ENCODE data around the gene IL17REL. TPM values are rescaled to one million over a fixed set of nuclear protein-coding genes. Genes with fewer than 3 reads are reported as not detected.

Gene IL17REL
- total and polyA plus RNA-seq, 2 of the 13 experiments (the other 11 are each of a cell fraction or from before 2014, with no cell fraction given) = not detected

DNA sequence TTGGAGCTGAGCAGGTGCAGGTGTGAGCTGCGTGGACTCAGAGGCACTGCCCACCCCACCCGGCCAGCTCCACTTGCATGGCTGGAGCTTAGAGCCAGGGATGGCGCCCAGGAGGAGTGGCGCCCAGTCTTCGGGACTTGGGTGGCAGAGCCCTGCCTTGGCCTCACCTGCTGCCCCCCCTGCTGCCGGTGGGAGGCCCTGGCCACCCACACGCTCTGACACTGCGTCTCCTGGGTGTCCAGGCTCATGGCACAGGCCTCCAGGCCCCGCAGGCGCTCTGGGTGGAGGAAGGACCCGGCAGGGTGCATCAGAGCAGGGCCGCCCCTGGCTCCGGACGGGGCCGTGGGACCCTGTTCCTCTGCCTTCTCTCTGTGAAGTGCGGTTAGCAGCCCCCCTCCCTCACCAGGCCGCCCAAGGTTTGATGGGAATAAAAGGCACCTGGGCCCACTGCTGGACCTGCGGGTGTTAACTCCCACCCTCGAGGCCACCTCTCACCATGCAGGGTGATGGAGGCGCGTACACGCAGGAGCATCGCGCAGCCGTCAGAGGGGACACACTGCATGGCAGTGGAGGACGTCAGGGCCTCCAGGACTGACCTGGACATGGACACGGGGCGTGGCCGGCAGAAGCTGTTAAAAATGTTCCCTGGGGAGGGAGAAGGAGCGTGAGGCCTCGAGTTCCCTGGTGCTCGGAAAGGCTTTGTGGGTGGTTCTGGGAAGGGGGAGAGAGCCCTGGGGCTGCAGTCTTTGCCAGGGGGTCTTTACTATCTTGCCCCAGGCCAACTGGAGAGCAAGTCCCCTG, 11.8 kb downstream of the IL17REL start:
- peaks cover under 1% of the 10 kb centered on the region; the same call in 1 of the 2 replicates for H3K4me1 ChIP-seq (ENCODE audit: insufficient read depth, low read length)
- DNase-seq (ENCODE audit: low spot score) = no peak
- no peak overlapping the region for H3K4me2 ChIP-seq (ENCODE audit: low read depth, low read length)
- no peak overlapping the region for H2AFZ ChIP-seq (ENCODE audit: low read length)
- TF ChIP-seq ZNF350 (CRISPR knock-in tag; IDR thresholded peaks at IDR 0.05; ENCODE audit: borderline replicate concordance, low read depth) (no peak), NKX3-1 (CRISPR knock-in tag; IDR thresholded peaks at IDR 0.05) (no peak), EEA1 (CRISPR knock-in tag; IDR thresholded peaks at IDR 0.05; ENCODE audit: borderline replicate concordance) (no peak), KAT7 (CRISPR knock-in tag; IDR thresholded peaks at IDR 0.05; ENCODE audit: borderline replicate concordance) (no peak), ZIK1 (CRISPR knock-in tag; IDR thresholded peaks at IDR 0.05; ENCODE audit: borderline replicate concordance, low read depth) (no peak), ZNF546 (CRISPR knock-in tag; conservative IDR thresholded peaks at IDR 0.05) (no peak)
- TF ChIP-seq, protein P1, sequence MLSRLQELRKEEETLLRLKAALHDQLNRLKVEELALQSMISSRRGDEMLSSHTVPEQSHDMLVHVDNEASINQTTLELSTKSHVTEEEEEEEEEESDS (CRISPR knock-in tag; IDR thresholded peaks at IDR 0.05; ENCODE audit: borderline replicate concordance) = no peak
- no peak overlapping the region for H3K27ac ChIP-seq (ENCODE audit: extremely low read length, insufficient read depth, low read length)
- POLR2A ChIA-PET = no interaction called here
- 74% methylated on average over 18 of the region's 32 CpGs for WGBS (ENCODE audit: low lambda C conversion rate)
- no peak overlapping the region for H3K4me3 ChIP-seq (replicated peaks in 1 of 3; ENCODE audit: insufficient read depth in 1 of 3, low read depth in 2 of 3, low read length in 3 of 3)
- CTCF ChIA-PET (ENCODE audit: low intra/inter-chr PET ratio, low total read pairs) = no interaction called here
- H3K9ac ChIP-seq (ENCODE audit: insufficient read depth, low read depth, low read length) = no peak overlapping the region
- no TSS peak for BruUV-seq (replicated peaks)
- H3K27me3 ChIP-seq (ENCODE audit: control insufficient read depth in 1 of 2, insufficient read depth in 2 of 2, low read length in 2 of 2) = peaks cover 6 to 12% of the 10 kb centered on the region in 2 experiments; a peak in 3 of 5 replicates
- no peaks in the 10 kb centered on the region for H4K20me1 ChIP-seq (ENCODE audit: insufficient read depth, low read length)
- no peak; the same call in 2 of the 3 replicates for ATAC-seq
- H3K36me3 ChIP-seq (replicated peaks in 1 of 2; ENCODE audit: control insufficient read depth in 1 of 2, insufficient read depth in 2 of 2, low read length in 2 of 2) = no peaks in the 10 kb centered on the region
- in situ Hi-C loops (cut with HindIII; ENCODE audit: extremely low pct_ligation_motif_present, low pct_unique_long_range_greater_than_20kb) (no loop called here), intact Hi-C loops (cut with micrococcal nuclease; ENCODE audit: unreplicated experiment) (no loop called here)
- no peaks in the 10 kb centered on the region for H3K79me2 ChIP-seq (ENCODE audit: insufficient read depth, low read length)
- no peaks in the 10 kb centered on the region for H3K9me3 ChIP-seq (ENCODE audit: low read length)
- no peak for FAIRE-seq

All from HepG2 (cell line).